HG02885 (cell line): Measurements from ENCODE around the gene GPBP1L1.
"Not testable (repeated sequence)": the region's sequence is repeated elsewhere in the genome, so short reads cannot be mapped to it uniquely, and the experiment has no call there.

ENCODE experiments used
- ATAC-seq: cut with Tn5 transposase; IDR thresholded peaks from one replicate; pipeline ENCODE4 v1.9.1; 2021; ENCODE audit warnings: mild to moderate bottlenecking; ENCODE audit not compliant: unreplicated experiment, poor library complexity

The GPBP1L1 gene

DNA sequence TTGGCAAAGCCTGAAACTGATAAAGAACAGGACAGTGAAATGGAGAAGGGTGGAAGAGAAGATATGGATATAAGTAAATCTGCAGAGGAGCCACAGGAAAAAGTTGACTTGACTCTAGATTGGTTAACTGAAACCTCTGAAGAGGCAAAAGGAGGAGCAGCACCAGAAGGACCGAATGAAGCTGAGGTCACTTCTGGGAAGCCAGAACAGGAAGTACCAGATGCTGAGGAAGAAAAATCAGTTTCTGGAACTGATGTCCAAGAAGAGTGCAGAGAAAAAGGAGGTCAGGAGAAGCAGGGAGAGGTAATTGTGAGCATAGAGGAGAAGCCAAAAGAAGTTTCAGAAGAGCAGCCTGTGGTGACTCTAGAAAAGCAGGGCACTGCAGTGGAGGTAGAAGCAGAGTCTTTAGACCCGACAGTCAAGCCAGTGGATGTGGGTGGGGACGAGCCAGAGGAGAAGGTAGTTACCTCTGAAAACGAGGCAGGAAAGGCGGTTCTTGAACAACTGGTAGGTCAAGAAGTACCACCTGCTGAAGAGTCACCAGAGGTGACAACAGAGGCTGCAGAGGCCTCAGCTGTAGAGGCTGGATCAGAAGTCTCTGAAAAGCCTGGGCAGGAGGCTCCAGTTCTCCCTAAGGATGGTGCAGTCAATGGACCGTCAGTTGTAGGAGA, 78.8 kb downstream of the GPBP1L1 start:
- no peak for ATAC-seq

DNA sequence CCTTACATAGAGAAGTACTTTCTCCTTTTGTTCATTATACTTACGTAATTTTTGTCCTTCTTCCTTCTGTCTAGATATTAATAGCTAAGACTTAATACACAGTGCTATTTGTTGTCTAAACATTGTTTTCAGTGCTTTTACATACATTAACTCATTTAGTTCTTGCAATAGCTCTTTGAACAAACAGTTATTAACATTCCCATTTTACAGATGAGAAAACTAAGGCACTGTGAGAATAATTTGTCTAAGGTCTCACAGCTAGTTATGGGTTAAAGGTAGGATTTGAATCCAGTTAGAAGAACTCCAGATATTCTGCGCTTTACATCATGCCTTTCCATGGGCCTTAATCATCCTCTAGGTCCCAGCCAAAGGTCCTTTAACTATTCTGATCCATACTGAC, 82.1 kb downstream of the GPBP1L1 start:
- ATAC-seq, result no peak

DNA sequence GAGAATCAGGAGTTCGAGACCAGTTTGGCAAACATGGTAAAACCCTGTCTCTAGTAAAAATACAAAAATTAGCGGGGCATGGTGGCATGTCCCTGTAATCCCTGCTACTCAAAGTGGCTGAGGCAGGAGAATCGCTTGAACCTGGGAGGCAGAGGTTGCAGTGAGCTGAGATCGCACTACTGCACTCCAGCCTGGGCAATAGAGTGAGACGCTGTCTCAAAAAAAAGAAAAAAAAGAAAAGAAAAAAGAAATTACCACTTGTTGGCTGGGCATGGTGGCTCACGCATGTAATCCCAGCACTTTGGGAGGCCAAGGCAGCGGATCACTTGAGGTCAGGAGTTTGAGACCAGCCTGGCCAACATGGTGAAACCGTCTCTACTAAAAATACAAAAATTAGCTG, 89.6 kb downstream of the GPBP1L1 start:
- not testable (repeated sequence) for ATAC-seq

DNA sequence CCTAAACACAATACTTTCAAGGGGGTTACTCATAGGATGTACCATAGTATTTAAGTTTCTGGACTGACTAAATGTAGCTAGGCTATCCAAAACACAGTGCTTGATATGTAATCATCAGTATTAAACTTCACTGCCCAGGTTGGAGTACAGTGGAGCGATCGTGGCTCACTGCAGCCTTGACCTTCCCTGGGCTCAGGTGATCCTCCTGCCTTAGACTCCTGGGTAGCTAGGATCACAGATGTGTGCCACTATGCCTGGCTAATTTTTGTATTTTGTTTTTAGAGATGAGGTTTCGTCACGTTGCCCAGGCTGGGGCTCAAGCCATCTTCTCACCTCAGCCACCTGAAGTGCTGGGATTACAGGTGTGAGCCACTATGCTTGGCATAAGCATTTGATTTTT, 91.9 kb downstream of the GPBP1L1 start:
- no peak for ATAC-seq

DNA sequence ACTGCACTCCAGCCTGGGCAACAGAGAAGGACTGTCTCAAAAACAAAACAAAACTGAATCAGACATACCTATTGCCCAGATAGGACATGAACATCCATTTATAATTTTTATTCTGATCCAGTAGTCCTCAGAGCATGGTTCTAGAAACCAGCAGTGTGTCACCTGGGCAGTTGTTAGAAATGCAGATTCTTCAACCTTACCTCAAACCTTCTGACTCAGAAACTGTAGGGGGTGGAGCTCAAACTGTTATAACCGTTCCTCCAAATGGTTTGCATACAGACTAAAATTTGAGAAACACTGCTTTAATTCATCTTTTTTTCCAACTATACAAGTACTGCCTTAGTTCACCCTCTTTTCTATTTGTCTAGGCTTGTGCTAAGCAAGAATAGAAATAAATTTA, 96.5 kb downstream of the GPBP1L1 start:
- no peak for ATAC-seq

DNA sequence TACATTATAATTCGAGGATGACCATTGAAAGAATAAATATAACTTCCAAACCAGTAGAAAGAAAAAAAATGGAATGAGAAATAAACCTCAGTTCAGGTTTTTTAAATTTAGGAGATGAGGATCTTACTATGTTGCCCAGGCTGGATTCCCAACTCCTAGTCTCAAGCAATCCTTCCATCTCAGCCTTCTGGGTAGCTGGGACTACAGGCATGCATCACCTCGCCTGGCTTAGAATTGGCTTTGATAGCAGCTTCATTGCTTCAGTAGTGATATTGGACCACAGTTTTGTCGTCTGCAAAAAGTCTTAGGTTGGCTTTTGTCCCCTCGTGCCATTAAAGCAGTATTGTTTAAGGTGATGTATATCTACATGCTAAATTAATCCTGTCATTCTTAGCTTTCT, 99.6 kb downstream of the GPBP1L1 start:
- no peak for ATAC-seq

DNA sequence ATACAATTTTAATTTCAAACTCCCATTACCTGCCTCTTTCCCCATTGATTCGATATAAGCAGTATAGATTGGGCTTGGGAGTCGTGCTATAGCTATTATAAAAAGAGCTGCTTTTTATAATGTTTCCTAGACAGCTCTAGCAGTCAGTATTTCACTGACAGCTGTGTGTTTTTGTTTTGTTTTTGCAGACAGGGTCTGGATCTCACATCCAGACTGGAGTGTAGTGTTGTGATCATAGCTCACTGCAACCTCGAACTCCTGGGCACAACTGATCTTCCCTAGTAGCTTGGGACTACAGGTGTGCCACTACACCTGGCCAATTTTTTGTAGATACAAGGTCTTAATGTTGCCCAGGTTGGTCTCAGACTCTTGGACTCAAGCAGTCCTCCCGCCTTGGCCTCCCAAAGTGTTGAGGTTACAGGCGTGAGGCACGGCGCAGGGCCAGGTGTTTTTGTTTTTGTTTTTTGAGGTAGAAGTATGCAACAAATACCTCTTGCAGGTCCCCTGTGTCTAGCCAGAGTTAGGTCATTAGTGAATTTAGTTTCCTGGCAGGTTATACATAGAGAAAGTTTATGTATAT, 100.7 kb downstream of the GPBP1L1 start:
- no peak for ATAC-seq

DNA sequence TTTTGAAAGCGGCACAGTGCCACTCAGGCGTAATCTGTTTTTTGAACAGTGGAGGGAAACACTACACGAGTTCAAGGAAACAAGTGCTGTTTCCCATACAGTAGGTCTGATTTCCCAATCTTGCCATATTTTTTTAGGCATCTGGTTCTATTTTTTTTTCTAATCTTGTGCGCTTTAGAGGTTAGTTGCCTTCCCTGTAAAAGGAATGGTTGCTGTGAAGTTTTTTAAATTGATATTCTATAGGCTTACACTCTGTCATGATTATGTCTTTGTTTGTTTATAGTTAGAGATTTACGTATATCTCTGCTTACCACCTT, 101.3 kb downstream of the GPBP1L1 start:
- ATAC-seq, result no peak

DNA sequence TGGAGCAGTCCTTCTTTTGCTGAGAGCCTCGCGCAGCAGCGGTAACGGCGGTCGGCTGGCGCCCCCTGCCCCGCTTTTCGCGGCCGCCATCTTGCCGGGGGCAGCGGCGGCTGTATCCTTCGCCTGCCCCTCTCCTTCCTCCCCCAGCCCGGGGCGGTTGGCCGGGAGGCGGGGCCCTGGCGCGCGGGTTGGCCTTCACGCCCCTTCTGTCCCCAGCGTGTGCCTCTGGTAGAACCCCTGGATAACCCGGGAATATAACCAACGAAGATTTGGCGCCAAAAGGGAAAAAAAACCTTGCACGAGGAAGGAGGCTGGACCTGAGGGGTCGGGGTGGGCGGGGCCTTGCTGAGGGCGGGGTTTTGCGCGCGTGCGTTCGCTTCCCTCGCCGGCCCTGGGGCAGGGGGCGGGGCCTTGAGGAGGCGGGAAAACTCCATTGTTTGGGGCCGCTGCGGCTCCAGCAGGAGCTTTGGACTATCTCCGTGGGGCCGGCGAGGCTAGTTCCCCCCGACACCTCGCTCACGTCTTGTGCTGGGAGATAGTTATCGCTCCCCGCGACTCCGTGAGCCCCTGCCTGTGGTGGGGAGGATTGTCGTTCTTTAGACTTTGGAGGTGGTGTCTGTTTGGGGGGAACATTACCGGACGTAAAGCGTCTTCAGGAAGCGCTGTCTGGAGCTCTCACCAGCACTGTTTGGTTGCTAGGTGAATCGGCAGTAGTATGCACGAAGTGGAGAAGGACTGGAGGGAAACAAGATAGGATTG, 101.8 kb downstream of the GPBP1L1 start:
- peak; percentile 35 for ATAC-seq

DNA sequence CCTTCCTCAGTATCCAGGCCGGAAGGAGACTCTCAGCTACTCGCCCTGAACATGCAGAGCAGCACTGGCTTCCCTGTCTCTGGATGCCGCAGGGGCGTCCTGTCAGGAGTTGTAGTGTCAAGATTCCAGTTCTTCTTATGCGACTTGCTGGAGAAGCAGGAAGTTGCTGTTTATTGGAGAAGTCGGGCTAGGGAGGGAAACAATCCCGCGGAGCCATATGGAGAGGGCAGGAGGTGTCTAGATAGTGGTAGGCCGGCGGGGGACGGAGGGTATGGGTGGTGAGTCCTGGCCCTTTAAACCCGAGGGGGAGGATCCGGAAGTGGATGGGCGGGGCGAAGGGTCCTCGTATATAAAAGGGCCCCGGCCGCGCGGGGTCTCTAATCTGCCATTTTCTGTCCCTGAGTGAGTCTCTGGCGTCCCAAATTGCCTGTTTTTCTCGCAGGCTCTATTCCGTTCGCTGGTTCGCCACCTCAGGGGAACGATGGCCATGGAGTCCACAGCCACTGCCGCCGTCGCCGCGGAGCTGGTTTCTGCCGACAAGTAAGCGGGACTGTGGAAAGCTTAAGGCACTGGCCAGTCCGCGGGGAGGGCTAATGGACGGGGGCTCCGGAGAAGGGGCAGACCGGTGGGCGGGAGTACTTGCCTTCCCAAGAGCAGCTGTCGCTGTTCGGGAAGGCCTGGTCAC, 102.5 kb downstream of the GPBP1L1 start, which contains the start of gene NASP:
Gene NASP (plus strand): TSS at position 376 of the 685 bp plus-strand sequence. CDS start 106 bp downstream, at position 482.
- ATAC-seq, result peak; percentile 55

DNA sequence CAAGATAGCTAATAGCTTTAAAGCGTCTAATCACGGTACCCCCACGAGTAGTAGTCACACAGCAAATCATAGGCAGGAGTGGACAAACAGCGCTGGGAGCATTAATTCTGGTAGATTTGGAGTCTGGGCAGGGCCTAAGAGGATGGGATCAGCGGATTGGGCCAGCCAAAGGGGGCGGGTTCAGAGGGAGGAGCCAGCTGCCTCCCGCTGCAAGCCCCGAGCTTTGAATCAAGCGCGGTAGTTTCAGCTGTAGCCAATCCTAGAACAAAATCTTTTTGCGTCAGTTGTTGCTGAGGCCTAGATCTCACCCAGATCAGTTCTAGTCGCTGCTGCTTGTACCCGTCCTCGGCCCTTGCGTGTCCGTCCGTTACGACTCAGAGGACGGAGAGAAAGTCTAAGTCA, 103.1 kb downstream of the GPBP1L1 start:
- peak; percentile 73 for ATAC-seq
